H1 (cell line): ENCODE data around the gene LDLRAD3.

ENCODE experiments used
- CBX8 ChIP-seq: fragments of 300-800, 300-1000 bp; sonication (generic); IDR thresholded peaks from 2 replicates; pipeline ENCODE4 v1.7.1; 2016; ENCODE audit warnings: low read depth, low read length, borderline replicate concordance
- GABPA ChIP-seq: IDR thresholded peaks from 2 replicates; pipeline ENCODE4 v1.6.1; 2011; ENCODE audit warnings: mild to moderate bottlenecking, low read length, moderate library complexity, borderline replicate concordance; ENCODE audit not compliant: insufficient read depth
- POLR2A ChIP-seq, 2 experiments: IDR thresholded peaks; 1 replicate in 1 of 2; 2 replicates in 1 of 2; pipeline ENCODE4 v1.6.1; 2011; ENCODE audit warnings: low read depth in 2 of 2, low read length in 2 of 2, mild to moderate bottlenecking in 2 of 2; ENCODE audit errors: control extremely low read depth in 1 of 2
- POLR2AphosphoS5 ChIP-seq: IDR thresholded peaks from 2 replicates; pipeline ENCODE4 v1.6.1; 2011; ENCODE audit warnings: low read depth, low read length
- TAF1 ChIP-seq: IDR thresholded peaks from 2 replicates; pipeline ENCODE4 v1.6.1; 2011; ENCODE audit warnings: mild to moderate bottlenecking, low read depth, low read length
- TF ChIP-seq, protein P1 (sequence below), 3 experiments: IDR thresholded peaks; 1 replicate in 2 of 3; 2 replicates in 1 of 3; pipeline versions ENCODE4 v1.5.1 to v1.6.1; 2011; ENCODE audit warnings: low read length in 3 of 3, mild to moderate bottlenecking in 3 of 3, inconsistent platforms in 2 of 3, low read depth in 1 of 3, moderate library complexity in 1 of 3; ENCODE audit not compliant: insufficient read depth in 1 of 3; ENCODE audit errors: control extremely low read depth in 1 of 3

- TF ChIP-seq, protein P1, sequence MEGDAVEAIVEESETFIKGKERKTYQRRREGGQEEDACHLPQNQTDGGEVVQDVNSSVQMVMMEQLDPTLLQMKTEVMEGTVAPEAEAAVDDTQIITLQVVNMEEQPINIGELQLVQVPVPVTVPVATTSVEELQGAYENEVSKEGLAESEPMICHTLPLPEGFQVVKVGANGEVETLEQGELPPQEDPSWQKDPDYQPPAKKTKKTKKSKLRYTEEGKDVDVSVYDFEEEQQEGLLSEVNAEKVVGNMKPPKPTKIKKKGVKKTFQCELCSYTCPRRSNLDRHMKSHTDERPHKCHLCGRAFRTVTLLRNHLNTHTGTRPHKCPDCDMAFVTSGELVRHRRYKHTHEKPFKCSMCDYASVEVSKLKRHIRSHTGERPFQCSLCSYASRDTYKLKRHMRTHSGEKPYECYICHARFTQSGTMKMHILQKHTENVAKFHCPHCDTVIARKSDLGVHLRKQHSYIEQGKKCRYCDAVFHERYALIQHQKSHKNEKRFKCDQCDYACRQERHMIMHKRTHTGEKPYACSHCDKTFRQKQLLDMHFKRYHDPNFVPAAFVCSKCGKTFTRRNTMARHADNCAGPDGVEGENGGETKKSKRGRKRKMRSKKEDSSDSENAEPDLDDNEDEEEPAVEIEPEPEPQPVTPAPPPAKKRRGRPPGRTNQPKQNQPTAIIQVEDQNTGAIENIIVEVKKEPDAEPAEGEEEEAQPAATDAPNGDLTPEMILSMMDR (IDR thresholded peaks at IDR 0.05; ENCODE audit: control extremely low read depth in 1 of 3, insufficient read depth in 1 of 3, low read depth in 1 of 3, low read length in 3 of 3), result no peak
- no peak for TF ChIP-seq POLR2AphosphoS5
- no peak for TF ChIP-seq GABPA
- TF ChIP-seq CBX8, result no peak
- TF ChIP-seq TAF1, result no peak
- TF ChIP-seq POLR2A (IDR thresholded peaks at IDR 0.05; ENCODE audit: control extremely low read depth in 1 of 2, low read depth in 2 of 2, low read length in 2 of 2), result no peak
These were observed 50.6 kb downstream of the LDLRAD3 start for GRCh38 chr11:35994421-35994820.
